HG02943 (cell line): Measurements from ENCODE around the gene EIF4H.
"Not testable (repeated sequence)": the region's sequence is repeated elsewhere in the genome, so short reads cannot be mapped to it uniquely, and the experiment has no call there.

Experiments used
- ATAC-seq: cut with Tn5 transposase; IDR thresholded peaks from one replicate; pipeline ENCODE4 v1.9.1; 2021; ENCODE audit warnings: mild to moderate bottlenecking, low read depth, moderate library complexity; ENCODE audit not compliant: unreplicated experiment

The EIF4H gene

GRCh38 chr7:74195968-74196654, 22.0 kb downstream of the EIF4H start:
- ATAC-seq, result not testable (repeated sequence)

DNA sequence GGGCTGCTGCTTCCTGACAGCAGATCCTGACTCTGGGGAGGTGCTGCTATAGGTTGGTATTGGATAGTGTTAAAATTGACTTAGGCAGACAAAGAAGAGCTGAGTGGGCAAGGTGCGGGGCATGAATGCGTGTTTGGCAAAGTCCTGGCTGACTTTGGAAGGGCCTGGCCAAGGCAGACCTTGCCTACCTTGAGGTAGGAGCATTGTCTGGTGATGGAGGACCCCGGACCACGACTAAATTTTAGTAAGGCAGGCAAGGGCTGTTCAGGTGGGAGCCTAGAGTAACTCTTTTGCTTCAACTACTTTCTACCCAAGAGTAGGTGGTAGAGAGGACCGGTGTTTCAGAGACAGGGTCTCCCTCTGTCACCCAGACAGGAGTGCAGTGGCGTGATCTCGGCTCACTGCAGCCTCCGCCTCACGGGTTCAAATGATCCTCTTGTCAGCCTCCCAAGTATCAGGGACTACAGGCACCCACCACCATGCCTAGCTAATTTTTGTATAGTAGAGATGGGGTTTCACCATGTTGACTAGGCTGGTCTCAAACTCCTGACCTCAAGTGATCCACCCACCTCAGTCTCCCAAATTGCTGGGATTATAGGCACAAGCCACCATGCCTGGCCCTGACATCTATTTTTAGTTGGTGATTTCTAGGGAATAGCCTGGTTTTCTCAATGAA, 23.4 kb downstream of the EIF4H start:
- ATAC-seq, result no peak

GRCh38 chr7:74199551-74200355, 25.6 kb downstream of the EIF4H start:
- no peak for ATAC-seq

GRCh38 chr7:74202841-74203556, 28.8 kb downstream of the EIF4H start:
- no peak for ATAC-seq

GRCh38 chr7:74203956-74204618, 29.9 kb downstream of the EIF4H start:
- ATAC-seq, result no peak

DNA sequence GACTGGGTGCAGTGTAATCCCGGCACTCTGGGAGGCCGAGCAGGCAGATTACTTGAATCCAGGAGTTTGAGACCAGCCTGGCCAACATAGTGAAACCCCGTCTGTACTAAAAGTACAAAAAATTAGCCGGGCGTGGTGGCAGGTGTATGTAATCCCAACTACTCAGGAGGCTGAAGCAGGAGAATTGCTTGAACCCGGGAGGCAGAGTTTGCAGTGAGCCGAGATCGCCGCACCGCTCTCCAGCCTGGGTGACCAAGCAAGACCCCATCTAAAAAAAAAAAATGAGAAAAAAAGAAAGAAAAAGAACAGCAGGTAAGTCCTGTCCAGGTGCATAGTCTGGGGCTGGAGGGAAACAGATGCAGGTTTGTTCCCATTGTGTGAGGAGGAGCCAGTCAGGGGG, 31.9 kb downstream of the EIF4H start:
- not testable (repeated sequence) for ATAC-seq

- ATAC-seq, result no peak
Measured at GRCh38 chr7:74206589-74207120, 32.5 kb downstream of the EIF4H start.

DNA sequence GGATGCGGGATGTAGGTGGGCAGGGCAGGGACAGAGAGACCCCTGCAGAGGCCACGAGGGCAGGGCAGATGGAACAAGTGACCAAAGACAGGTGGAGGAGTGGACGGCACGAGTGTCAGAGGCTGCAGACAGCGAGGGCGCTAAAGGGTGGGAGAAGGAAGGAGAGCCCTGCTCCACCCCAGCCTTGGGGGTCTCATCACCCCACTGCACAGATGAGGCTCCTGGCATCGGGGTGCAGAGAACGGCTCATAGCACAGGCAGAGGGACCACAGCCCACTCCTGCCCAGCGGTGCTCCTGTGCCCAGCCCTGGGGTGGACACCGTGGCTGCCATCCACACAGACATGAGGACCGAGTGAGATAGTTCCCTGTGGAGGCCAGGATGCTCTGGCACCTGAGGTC, 33.4 kb downstream of the EIF4H start:
- no peak for ATAC-seq

DNA sequence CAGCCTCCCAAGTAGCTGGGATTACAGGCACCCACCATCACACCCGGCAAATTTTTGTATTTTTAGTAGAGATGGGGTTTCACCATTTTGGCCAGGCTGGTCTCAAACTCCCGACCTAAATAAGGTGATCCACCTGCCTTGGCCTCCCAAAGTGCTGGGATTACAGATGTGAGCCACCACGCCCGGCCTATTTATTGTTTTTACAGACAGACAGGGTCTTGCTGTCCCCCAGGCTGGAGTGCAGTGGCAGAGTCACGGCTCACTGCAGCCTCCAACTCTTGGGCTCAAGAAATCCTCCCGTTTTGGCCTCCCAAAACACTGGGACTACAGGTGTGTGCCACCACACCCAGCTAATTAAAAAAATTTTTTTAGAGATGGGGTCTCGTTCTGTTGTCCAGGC, 34.1 kb downstream of the EIF4H start:
- ATAC-seq, result not testable (repeated sequence)

- ATAC-seq, result no peak
Measured at GRCh38 chr7:74212661-74213060, 38.5 kb downstream of the EIF4H start.

DNA sequence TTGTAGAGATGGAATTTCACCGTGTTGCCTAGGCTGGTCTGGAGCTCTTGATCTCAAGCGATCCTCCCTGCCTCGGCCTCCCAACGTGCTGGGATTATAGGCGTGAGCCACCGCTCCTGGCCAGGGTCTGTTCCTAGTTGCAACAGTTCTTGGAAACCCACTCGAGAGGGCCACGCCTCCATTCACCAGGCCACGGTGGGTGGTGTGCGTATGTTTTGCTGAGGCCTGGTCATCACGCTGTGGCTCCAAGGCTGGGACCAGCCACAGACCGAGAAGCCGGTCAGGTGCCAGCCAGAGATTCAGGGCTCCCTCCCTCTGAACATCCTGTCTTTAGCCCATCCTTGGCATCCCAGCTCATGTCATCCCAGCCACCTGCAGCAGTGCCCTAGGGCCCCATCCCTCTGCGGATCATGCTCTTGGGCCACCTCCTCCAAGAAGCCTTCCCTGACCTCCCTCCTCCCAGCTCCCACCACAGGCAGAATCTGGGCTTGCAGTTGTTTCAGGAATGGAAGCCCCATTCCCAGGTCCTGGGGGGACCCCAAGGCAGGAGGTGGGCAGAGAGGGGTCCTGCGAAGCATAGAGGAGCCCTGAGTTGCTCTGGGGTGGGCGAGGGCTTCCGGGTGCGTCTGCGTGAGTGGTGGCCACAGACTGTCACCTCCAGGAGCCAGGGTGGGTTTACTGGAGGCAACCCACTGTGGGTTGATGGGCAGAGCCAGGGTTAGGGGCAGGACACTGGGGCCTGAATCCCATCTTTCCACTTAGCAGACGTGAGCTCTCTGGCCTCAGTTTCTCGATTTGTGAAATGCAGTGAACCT, 40.9 kb downstream of the EIF4H start:
- no peak for ATAC-seq

GRCh38 chr7:74215921-74216320, 41.8 kb downstream of the EIF4H start:
- ATAC-seq, result no peak

GRCh38 chr7:74216361-74216761, 42.2 kb downstream of the EIF4H start:
- ATAC-seq, result no peak

GRCh38 chr7:74217455-74218342, 43.5 kb downstream of the EIF4H start:
- ATAC-seq, result no peak

GRCh38 chr7:74218343-74218698, 44.2 kb downstream of the EIF4H start:
- no peak for ATAC-seq

DNA sequence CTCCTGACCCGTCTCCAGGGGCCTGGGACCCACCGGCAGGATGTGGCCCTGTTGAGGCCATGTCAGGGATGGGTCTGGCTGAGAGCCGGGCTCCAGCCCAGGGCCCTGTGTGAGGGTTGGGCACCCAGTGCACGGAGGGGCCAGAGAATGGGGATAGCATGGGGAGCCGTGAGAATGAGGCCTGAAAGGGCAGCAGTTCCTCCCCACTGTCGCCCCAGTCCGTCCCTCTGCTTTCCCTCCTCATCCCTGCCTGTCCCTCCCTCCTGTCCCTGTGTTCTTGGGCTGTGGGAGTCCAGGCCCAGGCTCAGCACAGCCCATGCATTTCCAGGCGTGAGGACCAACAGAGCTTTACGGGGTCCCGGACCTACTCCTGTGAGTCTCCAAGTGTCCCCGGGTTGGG, 45.3 kb downstream of the EIF4H start:
- no peak for ATAC-seq

GRCh38 chr7:74220229-74220628, 46.1 kb downstream of the EIF4H start:
- no peak for ATAC-seq

DNA sequence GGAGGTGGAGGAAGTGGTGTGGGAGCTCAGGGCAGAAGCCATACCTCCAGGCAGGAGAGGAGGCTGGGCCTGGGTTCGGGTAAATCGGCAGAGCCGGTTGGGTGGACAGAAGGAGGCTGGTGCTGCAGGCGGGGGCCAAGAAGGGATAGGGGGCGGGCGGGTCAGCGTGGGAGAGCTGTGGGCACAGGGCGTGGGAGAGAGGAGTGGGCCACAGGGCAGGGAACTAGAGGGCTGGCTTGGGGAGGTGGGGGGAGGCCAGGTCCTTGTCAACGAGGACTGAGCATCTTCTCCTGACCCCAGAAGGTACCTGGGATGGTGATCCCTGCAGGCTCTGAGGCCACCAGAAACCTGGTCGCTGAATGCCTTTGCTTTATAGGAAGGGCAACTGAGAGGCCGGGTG, 47.6 kb downstream of the EIF4H start:
- ATAC-seq, result no peak
